A549 treated with ZK216348 at 1 μM for 4 hours (cell line): Measurements from ENCODE around the gene IL18BP. TPM values are rescaled to one million over a fixed set of nuclear protein-coding genes. Genes with fewer than 3 reads are reported as not detected.

Experiments used
- total RNA-seq: library from RNA; stranded (reverse); fragments of 200-300 nt; extraction: Qiagen RNA extraction; gene quantifications from 5 replicates; pipeline ENCODE4 v1.2.3, GENCODE V29; 2022; ENCODE audit warnings: low read depth

IL18BP gene
- 3.0 to 4.5 TPM (median 3.9 TPM) in 5 replicates for total RNA-seq

DNA sequence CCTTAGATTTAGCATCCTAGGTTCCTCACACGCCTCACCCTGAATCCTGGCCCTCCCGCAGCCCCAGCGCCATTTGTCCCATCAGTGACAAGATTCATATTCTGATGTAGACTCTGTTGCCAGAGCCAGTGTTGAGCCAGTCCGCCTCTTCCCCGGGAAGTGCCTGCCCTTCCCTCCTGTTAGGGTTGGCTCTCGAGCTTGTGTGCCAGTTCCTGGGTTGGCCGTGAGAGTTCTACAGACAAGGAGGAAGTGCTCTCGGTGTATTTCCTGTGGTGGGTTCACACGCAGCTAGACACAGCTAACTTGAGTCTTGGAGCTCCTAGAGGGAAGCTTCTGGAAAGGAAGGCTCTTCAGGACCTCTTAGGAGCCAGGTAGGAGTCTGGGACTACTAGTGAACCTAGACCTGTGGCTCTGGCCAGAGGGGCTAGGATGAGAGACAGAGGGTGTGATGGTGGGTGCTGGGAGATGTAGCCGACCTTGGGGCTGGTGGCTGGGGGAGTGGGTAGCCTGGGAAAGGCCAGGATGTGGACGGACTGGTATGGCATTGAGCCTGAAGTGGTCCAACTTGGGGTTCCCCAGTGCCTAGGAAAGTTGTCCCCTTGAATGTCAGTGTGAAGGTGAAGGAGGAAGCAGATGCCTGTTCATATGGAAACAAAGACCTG is at the start of gene IL18BP:
Gene IL18BP (plus strand): TSS at position 261 of the 662 bp plus-strand sequence. CDS start 1,076 bp downstream, outside the sequence.

Other genes with a start within 250 kb of the IL18BP start
- not detected in 5 replicates for gene DEFB108B, start 165.7 kb upstream of the IL18BP start, total RNA-seq
- not detected in 5 replicates for gene DEFB131B, start 120.5 kb upstream of the IL18BP start, total RNA-seq
- gene XNDC1N, start 70.3 kb upstream of the IL18BP start, total RNA-seq = 2.9 to 5.7 TPM (median 3.4 TPM) in 5 replicates
- 40.5 to 55.3 TPM (median 51.0 TPM) in 5 replicates for gene RNF121, start 69.9 kb upstream of the IL18BP start, total RNA-seq
- gene NUMA1, start 81.6 kb downstream of the IL18BP start, total RNA-seq = 44.8 to 77.9 TPM (median 68.5 TPM) in 5 replicates
- 5.2 to 11.6 TPM (median 7.8 TPM) in 5 replicates for gene LRRC51, start 81.9 kb downstream of the IL18BP start, total RNA-seq
- 117 to 162 TPM (median 141 TPM) in 5 replicates for gene LAMTOR1, start 104.4 kb downstream of the IL18BP start, total RNA-seq
- gene TOMT, start 107.0 kb downstream of the IL18BP start, total RNA-seq = not detected in 5 replicates
- 85.1 to 94.2 TPM (median 88.9 TPM) in 5 replicates for gene ANAPC15, start 113.8 kb downstream of the IL18BP start, total RNA-seq
- gene FOLR3, start 136.8 kb downstream of the IL18BP start, total RNA-seq = 0.45 TPM in 1 of 5 replicates, not detected in the others
- gene FOLR1, start 193.2 kb downstream of the IL18BP start, total RNA-seq = not detected in 5 replicates
- gene FOLR2, start 217.9 kb downstream of the IL18BP start, total RNA-seq = not detected in 5 replicates
- gene INPPL1, start 225.9 kb downstream of the IL18BP start, total RNA-seq = 42.7 to 96.5 TPM (median 78.5 TPM) in 5 replicates
- not detected in 5 replicates for gene PHOX2A, start 245.3 kb downstream of the IL18BP start, total RNA-seq